IMR-90 (cell line): Measurements from ENCODE around the gene KDM2B. TPM values are rescaled to one million over a fixed set of nuclear protein-coding genes. Genes with fewer than 3 reads are reported as not detected.

Experiments
- microRNA-seq, 2 experiments: library from miRNA; stranded (forward) in 1 of 2; unstranded in 1 of 2; fragments of 10-50 nt in 1 of 2; fragments of <30 nt in 1 of 2; gene quantifications in 1 of 2; microRNA quantifications in 1 of 2; one replicate each; pipeline versions ENCODE3 to v1.1.0; 2013 to 2020; ENCODE audit not compliant: insufficient read depth in 1 of 2, insufficient read length in 1 of 2, unreplicated experiment in 1 of 2
- polyA plus RNA-seq, 3 experiments: library from polyadenylated mRNA; depleted of rRNA; stranded (reverse); fragments of >200 nt; gene quantifications; 2 replicates each; pipeline ENCODE4 v1.2.3, GENCODE V29; 2012; ENCODE audit warnings: low replicate concordance in 1 of 3
- small RNA-seq, 5 experiments: library from RNA; depleted of rRNA; stranded (forward); fragments of <200 nt; gene quantifications; one replicate each; pipeline ENCODE3, GENCODE V24; 2012
- total RNA-seq: library from RNA; depleted of rRNA; stranded (reverse); fragments of >200 nt; gene quantifications from 2 replicates; pipeline ENCODE4 v1.2.3, GENCODE V29; 2012; rRNA removed

The KDM2B gene
- total and polyA plus RNA-seq, 2 of the 4 experiments (the other 2 are of a cell fraction) = 22.6 to 24.2 TPM

Small RNAs within 50 kb of the gene (microRNA-seq; reads per million reads assigned to microRNA genes)
- gene MIR7107 (ENCODE audit: unreplicated experiment) (not detected), gene RNU6-1004P (ENCODE audit: insufficient read depth, insufficient read length) (not detected)

Small RNAs within 50 kb of the gene (small RNA-seq; reads per million reads assigned to genes)
- gene RNU6-1004P = 0 reads per million in 5 experiments

Other genes starting within 250 kb of the KDM2B start
- gene ANAPC5, start 228.6 kb downstream of the KDM2B start, total RNA-seq = 174 and 211 TPM in 2 replicates
- 156 and 157 TPM in 2 replicates for gene ANAPC5, start 228.6 kb downstream of the KDM2B start, polyA plus RNA-seq (2012; rRNA removed)
- 69.4 and 69.5 TPM in 2 replicates for gene RNF34, start 180.9 kb downstream of the KDM2B start, total RNA-seq
- 33.2 and 39.4 TPM in 2 replicates for gene RNF34, start 180.9 kb downstream of the KDM2B start, polyA plus RNA-seq (2012; rRNA removed)
- 3.9 and 4.4 TPM in 2 replicates for gene ORAI1, start 45.5 kb upstream of the KDM2B start, total RNA-seq
- 22.7 and 31.1 TPM in 2 replicates for gene ORAI1, start 45.5 kb upstream of the KDM2B start, polyA plus RNA-seq (2012; rRNA removed)
- gene MORN3, start 88.6 kb upstream of the KDM2B start, total RNA-seq = 0.18 and 0.28 TPM in 2 replicates
- 0.22 and 0.37 TPM in 2 replicates for gene MORN3, start 88.6 kb upstream of the KDM2B start, polyA plus RNA-seq (2012; rRNA removed)
- 9.2 and 10.6 TPM in 2 replicates for gene TMEM120B, start 131.7 kb upstream of the KDM2B start, total RNA-seq
- 18.3 and 18.4 TPM in 2 replicates for gene TMEM120B, start 131.7 kb upstream of the KDM2B start, polyA plus RNA-seq (2012; rRNA removed)
- gene RHOF, start 212.7 kb upstream of the KDM2B start, total RNA-seq = 3.0 and 3.9 TPM in 2 replicates
- 5.1 and 5.3 TPM in 2 replicates for gene RHOF, start 212.7 kb upstream of the KDM2B start, polyA plus RNA-seq (2012; rRNA removed)
- 0.83 and 0.90 TPM in 2 replicates for gene SETD1B, start 223.0 kb upstream of the KDM2B start, total RNA-seq
- 5.1 and 5.5 TPM in 2 replicates for gene SETD1B, start 223.0 kb upstream of the KDM2B start, polyA plus RNA-seq (2012; rRNA removed)